ENCODE data around the gene DNAJC7.
"Not testable (repeated sequence)": the region's sequence is repeated elsewhere in the genome, so short reads cannot be mapped to it uniquely, and the experiment has no call there.

Gene DNAJC7

GRCh38 chr17:41943492-41943891 is 73.7 kb downstream of the DNAJC7 start:
- DNase-seq: no peak

GRCh38 chr17:41942626-41943373 is 74.4 kb downstream of the DNAJC7 start:
- no peak for DNase-seq

GRCh38 chr17:41941168-41941567 is 76.1 kb downstream of the DNAJC7 start:
- DNase-seq: no peak

- no peak for DNase-seq
Measured at GRCh38 chr17:41939693-41940090, 77.5 kb downstream of the DNAJC7 start.

DNA sequence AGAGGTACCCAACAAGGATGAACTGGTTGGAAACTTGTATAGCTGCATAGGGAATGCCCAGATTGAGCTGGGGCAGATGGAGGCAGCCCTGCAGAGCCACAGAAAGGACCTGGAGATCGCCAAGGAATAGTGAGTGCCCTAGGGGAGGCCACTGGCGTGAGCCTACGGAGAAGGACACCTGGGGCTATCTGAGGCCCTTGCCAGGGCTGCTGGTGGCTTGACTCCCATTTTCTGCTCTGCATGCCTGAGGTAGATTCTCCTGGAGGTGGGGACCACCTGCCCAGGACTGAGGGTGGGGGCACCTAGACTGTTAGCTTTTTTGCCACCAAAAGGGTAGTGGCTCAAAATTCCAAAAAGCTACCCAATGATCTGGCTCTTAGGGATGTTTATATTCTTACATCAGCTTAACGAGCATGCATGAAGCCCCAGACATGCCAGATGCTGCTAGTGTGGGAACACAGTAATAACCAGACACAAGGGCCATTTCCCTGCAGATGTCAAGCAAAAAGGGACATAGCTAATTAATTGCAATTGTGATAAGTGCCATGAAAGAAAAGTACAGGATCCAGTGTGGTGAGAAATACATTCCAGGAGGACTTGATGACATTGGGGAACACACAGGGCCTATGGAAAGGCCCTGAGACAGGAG is 78.1 kb downstream of the DNAJC7 start:
- DNase-seq: no peak

GRCh38 chr17:41937970-41938954 is 79.0 kb downstream of the DNAJC7 start:
- no peak for DNase-seq

- no peak for DNase-seq
Measured at GRCh38 chr17:41935641-41936040, 81.6 kb downstream of the DNAJC7 start.

DNA sequence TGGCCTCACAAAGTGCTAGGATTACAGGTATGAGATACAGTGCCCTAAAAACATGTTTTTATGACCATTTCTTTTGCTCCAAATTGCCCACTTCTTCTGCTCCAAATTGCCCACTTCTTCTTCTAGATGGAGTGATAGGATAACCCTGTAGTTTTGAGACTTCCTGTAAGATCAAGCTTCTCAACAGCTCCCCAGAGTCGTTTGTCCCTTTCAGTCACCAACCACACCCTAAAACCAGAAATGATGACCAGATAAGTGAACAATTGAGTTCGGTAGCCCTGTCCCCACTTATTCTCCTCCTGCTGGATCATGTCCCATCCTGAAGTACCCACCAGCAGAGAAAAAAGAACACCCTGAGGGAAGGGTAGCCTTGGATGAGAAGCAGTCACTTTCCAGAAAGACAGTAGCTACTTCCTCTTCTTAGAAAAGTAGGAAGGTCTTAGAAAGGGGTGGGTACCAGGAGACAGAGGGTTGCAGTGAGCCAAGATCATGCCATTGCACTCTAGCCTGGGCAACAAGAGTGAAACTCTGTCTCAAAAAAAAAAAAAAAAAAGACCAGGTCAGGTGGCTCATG is 84.3 kb downstream of the DNAJC7 start:
- no peak for DNase-seq

DNA sequence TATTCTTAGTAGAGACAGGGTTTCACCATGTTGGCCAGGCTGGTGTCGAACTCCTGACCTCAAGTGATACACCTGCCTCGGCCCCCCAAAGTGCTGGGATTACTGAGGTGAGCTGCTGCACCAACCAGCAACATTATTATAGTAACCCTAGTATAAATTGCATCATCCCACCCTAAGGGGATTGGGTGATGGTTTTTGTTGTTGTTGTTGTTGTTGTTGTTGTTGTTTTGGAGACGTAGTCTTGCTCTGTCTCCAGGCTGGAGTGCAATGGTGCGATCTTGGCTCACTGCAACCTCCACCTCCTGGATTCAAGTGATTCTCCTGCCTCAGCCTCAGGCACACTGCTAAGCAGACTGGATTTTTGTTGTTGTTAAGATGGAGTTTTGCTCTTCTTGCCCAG is 85.5 kb downstream of the DNAJC7 start:
- DNase-seq: not testable (repeated sequence)

DNA sequence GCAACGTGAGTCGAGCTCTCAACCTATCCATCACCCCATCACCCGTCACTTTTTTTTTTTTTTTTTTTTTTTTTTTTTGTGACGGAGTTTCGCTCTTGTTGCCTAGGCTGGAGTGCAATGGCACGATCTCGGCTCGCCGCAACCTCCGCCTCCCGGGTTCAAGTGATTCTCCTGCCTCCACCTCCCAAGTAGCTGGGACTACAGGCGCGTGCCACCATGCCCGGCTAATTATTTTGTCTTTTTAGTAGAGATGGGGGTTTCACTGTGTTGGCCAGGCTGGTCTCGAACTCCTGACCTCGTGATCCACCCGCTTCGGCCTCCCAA is 86.4 kb downstream of the DNAJC7 start:
- not testable (repeated sequence) for DNase-seq

- DNase-seq: peak; percentile 97
Measured at GRCh38 chr17:41930009-41930832, 87.0 kb downstream of the DNAJC7 start, which contains the start of gene ODAD4. Gene ODAD4 (plus strand): TSS chr17:41930617. CDS start chr17:41930724, 107 bp downstream.

DNA sequence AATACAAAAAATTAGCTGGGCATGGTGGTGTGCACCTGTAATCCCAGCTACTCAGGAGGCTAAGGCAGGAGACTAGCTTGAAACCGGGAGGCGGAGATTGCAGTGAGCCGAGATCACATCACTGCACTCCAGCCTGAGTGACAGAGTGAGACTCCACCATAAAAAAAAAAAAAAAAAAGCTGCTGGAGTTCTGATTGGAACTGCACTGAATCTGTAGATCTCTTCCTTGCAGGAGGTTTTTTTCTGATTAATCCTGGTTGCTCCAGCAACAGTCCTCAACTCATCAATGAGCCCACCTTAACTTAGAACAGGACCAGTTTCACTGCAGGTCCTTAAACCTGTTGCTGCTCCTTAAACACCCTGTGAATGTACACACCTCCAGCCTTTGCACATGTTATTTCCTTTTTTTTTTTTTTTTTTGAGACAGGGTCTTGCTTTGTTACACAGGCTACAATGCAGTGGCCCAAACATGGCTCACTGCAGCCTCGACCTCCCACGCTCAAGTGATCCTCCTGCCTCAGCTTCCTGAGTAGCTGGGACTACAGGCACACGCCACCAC is 88.5 kb downstream of the DNAJC7 start:
- DNase-seq: no peak
